Muscle layer of colon (tissue), 2 donors: ENCODE results near the gene RAPGEF2.

ENCODE experiments used
- H3K27ac ChIP-seq: one replicate; pipeline ENCODE4 v1.7.0; 2013; ENCODE audit warnings: low read depth, mild to moderate bottlenecking, low read length, moderate library complexity
- H3K27me3 ChIP-seq, 2 donors: one replicate each; pipeline ENCODE4 v1.7.0; 2013; ENCODE audit warnings: low read length in 2 of 2, mild to moderate bottlenecking in 2 of 2; ENCODE audit not compliant: insufficient read depth in 2 of 2, control insufficient read depth in 1 of 2
- H3K36me3 ChIP-seq: one replicate; pipeline ENCODE4 v1.7.0; 2013; ENCODE audit warnings: mild to moderate bottlenecking, low read length; ENCODE audit not compliant: insufficient read depth
- H3K4me1 ChIP-seq: one replicate; pipeline ENCODE4 v1.7.0; 2013; ENCODE audit warnings: mild to moderate bottlenecking, low read length; ENCODE audit not compliant: insufficient read depth
- H3K4me3 ChIP-seq, 2 donors: one replicate each; pipeline ENCODE4 v1.7.0; 2013; ENCODE audit warnings: low read length in 2 of 2, low read depth in 1 of 2, mild to moderate bottlenecking in 1 of 2, moderate library complexity in 1 of 2
- H3K9ac ChIP-seq: one replicate; pipeline ENCODE4 v1.7.0; 2013; ENCODE audit warnings: low read length
- H3K9me3 ChIP-seq: one replicate; pipeline ENCODE4 v1.7.0; 2013; ENCODE audit warnings: mild to moderate bottlenecking, low read length
- donor health status: abdominal sarcoma.
- donor health status: Adenocarcinoma of cecum.

Gene RAPGEF2

DNA sequence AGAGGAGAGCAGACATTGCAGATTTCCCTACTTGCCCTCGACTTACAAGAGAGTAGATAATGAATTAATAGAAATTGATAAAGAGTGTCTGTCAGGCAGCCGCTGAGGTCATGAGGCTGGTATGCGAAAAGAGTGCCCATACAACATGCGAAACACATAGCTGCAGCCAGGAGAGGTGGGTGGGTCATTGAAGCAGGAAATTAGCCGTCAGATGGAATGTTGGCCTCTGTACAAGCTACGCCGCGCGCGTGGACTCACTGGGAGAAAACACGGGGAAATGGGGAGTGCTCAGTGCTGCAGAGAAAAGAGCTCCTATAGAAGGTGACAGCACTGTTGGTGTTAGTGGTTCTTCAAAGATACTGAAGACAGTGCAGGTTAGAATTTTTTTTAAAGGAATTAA is 125.1 kb downstream of the RAPGEF2 start:
- H3K36me3 ChIP-seq: no peaks in the 10 kb centered on the region
- peak overlapping the region; percentile 47 for H3K27ac ChIP-seq
- H3K4me3 ChIP-seq: peak overlapping the region; percentile 23 to 43
- H3K9me3 ChIP-seq: no peaks in the 10 kb centered on the region
- H3K27me3 ChIP-seq: no peaks in the 10 kb centered on the region
- peaks cover 20% of the 10 kb centered on the region for H3K4me1 ChIP-seq
- H3K9ac ChIP-seq: no peak overlapping the region

DNA sequence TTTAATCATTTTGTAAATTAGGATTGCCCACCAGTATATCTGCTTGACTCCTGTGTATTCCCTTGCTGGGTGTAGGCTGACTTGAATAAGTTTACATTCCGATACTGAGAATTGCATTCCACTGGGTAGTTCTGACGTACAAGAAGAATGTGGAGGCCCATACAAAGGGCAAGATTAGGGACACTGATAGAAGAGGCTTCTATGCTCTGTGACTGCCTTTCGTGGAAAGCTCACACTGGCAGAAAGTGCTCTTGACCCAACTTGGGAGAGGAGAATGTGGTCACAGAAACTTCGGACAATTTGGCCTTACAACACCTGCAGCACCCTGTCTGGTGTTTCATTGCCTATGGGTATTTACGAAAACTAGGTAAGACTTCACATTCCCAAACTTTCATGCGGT is 126.3 kb downstream of the RAPGEF2 start:
- Histone ChIP-seq H3K9me3 (no peaks in the 10 kb centered on the region), H3K4me1 (peaks cover 20% of the 10 kb centered on the region), H3K27ac (no peak overlapping the region), H3K4me3 (peak overlapping the region in 1 of 2 donors; percentile 41), H3K9ac (no peak overlapping the region), H3K27me3 (no peaks in the 10 kb centered on the region), H3K36me3 (no peaks in the 10 kb centered on the region)

DNA sequence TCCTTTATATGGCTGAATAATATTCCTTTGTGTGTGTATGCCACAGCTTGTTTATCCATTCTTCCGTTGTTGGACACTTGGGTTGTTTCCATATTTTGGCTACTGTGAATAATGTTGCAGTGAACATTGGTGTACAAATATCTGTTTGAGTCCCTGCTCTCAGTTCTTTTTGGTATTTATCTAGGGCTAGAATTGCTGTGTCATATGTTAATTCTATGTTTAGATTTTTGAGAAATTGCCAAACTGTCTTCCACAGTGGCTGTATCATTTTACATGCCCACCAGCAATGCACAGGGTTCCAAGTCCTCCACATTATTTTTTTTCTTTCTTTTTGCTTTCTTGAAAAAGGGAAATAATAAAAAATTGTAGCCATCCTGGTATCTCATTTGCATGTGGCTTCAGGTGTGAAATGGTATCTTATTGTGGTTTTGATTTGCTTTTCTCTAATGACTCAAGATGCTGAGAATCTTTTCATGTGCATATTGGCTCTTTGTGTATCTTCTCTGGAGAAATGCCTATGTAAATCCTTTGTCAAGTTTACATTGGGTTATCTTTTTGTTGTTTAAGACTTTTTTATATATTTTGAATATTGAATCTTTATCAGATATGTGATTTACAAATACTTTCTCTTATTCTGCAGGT is 129.7 kb downstream of the RAPGEF2 start:
- peaks cover 13% of the 10 kb centered on the region for H3K4me1 ChIP-seq
- H3K4me3 ChIP-seq: no peak overlapping the region
- H3K9ac ChIP-seq: no peak overlapping the region
- H3K27ac ChIP-seq: no peak overlapping the region
- H3K36me3 ChIP-seq: no peaks in the 10 kb centered on the region
- H3K27me3 ChIP-seq: no peaks in the 10 kb centered on the region
- H3K9me3 ChIP-seq: no peaks in the 10 kb centered on the region

DNA sequence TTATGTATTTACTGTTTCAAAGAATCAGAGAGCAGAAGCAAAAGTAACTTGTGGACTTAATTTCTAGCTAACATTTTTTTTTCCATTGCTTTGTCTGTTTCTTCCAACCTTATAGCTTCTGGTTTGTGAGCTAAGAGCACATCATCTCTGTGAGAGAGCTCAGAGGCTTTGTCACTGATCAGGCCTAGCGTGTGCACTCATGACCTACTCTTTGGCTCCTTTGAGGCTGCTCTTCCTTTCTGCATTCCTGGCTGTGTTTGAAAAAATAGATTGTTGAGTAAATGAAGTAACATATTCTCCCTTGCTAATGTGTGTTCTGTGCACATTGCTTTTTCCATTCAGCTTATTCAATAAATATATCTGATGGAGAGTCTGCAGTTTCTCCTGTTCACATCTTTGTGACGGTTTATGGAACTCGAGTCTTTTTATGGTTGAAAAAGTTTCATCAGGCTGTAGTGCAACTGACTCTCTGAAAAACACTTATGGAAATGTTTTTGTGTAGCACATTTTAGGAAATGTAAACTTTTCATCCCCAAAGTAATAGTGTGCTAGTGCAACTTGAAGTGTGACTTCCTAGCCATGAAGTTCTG is 133.0 kb downstream of the RAPGEF2 start:
- no peaks in the 10 kb centered on the region for H3K36me3 ChIP-seq
- no peaks in the 10 kb centered on the region for H3K9me3 ChIP-seq
- no peak overlapping the region for H3K27ac ChIP-seq
- H3K9ac ChIP-seq: no peak overlapping the region
- H3K27me3 ChIP-seq: no peaks in the 10 kb centered on the region
- no peak overlapping the region for H3K4me3 ChIP-seq
- H3K4me1 ChIP-seq: peaks cover 9% of the 10 kb centered on the region

DNA sequence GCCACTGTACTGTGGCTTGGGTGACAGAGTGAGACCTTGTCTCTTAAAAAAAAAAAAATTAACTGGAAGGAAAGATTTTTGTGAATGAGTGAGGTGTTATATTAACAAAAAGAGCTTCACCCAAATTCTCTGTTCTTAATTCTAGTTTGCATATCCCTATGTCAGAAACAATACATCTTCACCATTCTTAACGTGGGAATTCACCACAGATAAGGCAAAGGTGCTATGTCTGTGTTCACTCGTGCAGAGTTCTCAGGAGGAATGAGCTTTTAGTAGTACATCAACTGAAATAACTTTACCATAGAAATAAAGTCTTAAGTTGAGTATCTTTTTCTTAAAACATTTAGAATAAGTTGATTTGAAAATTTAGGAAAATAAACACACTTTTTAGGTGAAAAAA is 135.1 kb downstream of the RAPGEF2 start:
- Histone ChIP-seq H3K36me3 (no peaks in the 10 kb centered on the region), H3K27ac (no peak overlapping the region), H3K4me1 (peaks cover 9% of the 10 kb centered on the region)

DNA sequence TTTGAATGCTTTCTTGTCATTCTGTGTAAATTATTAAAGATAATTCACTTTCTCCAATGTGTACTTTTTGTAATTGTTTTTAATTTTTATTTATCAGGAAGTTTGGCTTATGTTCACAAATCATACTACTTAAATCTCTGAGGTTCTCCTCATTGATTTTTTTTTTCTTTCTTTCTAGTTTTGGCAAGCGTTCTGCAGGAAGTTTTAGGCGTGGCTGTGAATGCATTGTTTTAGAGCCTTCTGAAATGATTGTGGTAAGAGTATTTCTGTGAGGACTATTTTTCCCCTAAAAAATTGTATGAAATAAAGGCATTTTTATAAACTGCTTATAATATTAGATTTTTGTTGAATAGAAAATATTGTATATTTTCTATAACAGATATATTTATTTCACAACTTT is 135.8 kb downstream of the RAPGEF2 start:
- no peaks in the 10 kb centered on the region for H3K27me3 ChIP-seq
- no peak overlapping the region for H3K9ac ChIP-seq
- no peaks in the 10 kb centered on the region for H3K36me3 ChIP-seq
- no peak overlapping the region for H3K27ac ChIP-seq
- H3K9me3 ChIP-seq: no peaks in the 10 kb centered on the region
- no peak overlapping the region for H3K4me3 ChIP-seq
- H3K4me1 ChIP-seq: peaks cover 9% of the 10 kb centered on the region

More for the DNA sequence above, 135.1 kb downstream of the RAPGEF2 start:
- Histone ChIP-seq H3K9me3 (no peaks in the 10 kb centered on the region), H3K9ac (no peak overlapping the region), H3K4me3 (no peak overlapping the region), H3K27me3 (no peaks in the 10 kb centered on the region)

DNA sequence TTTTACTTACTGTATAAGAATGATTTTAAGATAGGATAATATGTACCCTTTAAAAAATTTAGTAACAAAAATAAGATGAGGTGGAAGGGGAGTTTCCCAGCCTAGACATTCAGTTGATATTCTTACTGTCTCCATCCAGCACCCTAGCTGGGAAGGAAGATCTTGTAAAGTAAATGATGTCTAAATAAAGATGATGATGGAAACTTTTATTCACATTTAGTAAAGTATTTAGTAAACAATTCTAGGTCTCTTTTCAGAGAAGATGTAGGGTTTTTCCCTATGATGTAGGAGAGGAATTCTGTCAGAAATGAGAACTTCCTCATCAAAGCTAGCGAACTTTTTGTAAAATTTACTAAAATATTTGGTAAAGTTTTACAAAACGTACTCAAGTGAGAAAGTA is 136.8 kb downstream of the RAPGEF2 start:
- Histone ChIP-seq H3K9me3 (no peaks in the 10 kb centered on the region), H3K9ac (no peak overlapping the region), H3K4me1 (peaks cover 9% of the 10 kb centered on the region), H3K36me3 (no peaks in the 10 kb centered on the region), H3K27ac (no peak overlapping the region), H3K27me3 (no peaks in the 10 kb centered on the region), H3K4me3 (no peak overlapping the region)

DNA sequence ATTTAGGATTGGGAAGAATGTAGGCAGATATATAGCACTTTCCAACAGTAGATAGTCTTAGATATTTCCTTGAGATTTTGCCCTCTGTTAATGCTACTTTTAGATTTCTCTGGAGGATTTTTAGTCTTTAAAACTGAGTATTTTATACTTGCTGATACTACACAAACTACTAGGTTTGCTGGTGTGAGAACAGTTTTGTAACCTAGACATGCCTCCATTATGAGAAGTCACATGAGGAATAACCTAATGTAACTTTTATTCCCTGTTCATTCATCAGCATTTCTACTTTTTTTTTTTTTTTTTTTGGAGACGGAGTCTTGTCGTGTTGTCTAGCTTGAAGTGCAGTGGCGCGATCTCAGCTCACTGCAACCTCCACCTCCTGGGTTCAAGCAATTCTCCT is 137.2 kb downstream of the RAPGEF2 start:
- H3K36me3 ChIP-seq: no peaks in the 10 kb centered on the region
- no peak overlapping the region for H3K9ac ChIP-seq
- H3K4me3 ChIP-seq: no peak overlapping the region
- no peaks in the 10 kb centered on the region for H3K27me3 ChIP-seq
- peaks cover 9% of the 10 kb centered on the region for H3K4me1 ChIP-seq
- H3K9me3 ChIP-seq: no peaks in the 10 kb centered on the region
- no peak overlapping the region for H3K27ac ChIP-seq

DNA sequence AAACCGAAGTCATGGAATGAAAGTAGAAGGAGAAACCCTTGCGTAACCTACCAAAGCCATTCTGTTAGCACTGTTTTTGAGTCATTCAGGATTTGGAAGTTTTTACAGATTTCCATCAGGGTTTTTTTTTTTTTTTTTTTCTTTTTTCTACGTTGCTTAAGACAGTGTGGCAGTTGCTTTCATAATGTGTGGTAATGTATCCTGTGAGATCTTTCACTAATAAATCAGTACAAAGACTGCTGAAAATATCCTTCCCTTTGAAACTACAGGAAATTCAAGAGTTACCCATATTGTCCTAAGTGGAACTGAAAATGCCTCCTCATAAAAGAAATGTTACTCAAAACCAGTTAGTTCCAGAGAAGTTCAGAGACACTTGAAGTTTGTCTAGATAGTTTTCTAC is 137.8 kb downstream of the RAPGEF2 start:
- no peaks in the 10 kb centered on the region for H3K9me3 ChIP-seq
- no peaks in the 10 kb centered on the region for H3K27me3 ChIP-seq
- H3K36me3 ChIP-seq: no peaks in the 10 kb centered on the region
- H3K4me1 ChIP-seq: peaks cover 9% of the 10 kb centered on the region
- no peak overlapping the region for H3K9ac ChIP-seq
- H3K4me3 ChIP-seq: no peak overlapping the region
- H3K27ac ChIP-seq: no peak overlapping the region

DNA sequence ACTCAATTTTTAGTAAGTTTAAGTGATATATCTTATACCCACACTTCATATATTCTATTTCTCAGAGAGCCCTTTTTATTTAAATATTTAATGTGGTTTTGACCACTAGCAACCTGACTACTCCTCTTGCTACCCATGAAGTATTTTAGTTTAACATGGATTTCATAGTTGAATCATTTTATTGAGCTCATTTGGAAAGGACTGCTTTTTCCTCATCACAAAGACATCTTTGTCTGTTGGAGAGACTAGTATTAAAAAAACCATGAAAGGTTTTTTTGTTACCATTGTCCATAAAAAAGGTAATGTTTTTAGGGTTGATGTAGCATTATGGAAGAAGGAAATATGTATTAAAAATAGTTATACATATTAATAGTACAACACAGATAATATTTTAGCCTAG is 139.5 kb downstream of the RAPGEF2 start:
- no peaks in the 10 kb centered on the region for H3K9me3 ChIP-seq
- H3K27me3 ChIP-seq: no peaks in the 10 kb centered on the region
- H3K27ac ChIP-seq: no peak overlapping the region
- H3K36me3 ChIP-seq: no peaks in the 10 kb centered on the region
- no peak overlapping the region for H3K9ac ChIP-seq
- H3K4me3 ChIP-seq: no peak overlapping the region
- H3K4me1 ChIP-seq: peaks cover 9% of the 10 kb centered on the region

DNA sequence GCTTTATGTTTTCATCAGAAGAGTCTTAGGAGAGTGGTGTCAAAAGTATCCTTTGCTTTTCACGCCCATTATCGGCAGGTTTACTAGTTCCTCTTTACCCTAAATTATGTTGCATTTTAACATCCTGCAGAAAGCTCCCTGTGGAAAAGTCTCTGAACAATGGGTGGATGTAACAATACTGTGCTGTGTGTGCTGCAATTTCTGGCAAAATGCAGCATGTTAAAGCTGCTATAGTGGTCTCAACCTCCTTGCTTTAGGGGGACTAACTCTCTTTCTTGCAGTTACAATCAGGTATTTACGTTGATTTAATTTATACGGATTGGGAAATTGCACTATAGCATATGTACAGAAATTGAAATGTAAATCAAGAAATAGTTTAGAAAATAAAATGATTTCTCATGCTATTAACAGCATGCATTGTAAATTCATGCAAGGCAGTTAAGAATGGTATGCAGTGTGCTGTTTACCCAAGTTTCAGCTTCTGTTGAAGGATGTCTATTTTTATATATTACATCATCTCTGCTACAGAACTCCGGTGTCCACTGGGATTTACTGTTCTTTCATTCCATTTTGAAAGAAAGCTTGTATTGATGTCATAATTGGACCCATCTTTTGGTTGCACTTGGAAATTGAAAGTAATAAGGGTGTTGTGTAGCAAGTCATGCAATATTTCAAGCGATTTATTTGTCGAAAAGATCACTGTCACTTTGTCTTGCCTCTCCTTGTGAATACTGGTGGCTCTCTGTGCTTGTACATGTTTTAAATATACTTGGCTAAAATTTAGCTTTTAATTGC is 145.7 kb downstream of the RAPGEF2 start:
- peak overlapping the region in 1 of 2 donors; percentile 47 for H3K4me3 ChIP-seq
- no peak overlapping the region for H3K9ac ChIP-seq
- no peaks in the 10 kb centered on the region for H3K36me3 ChIP-seq
- no peaks in the 10 kb centered on the region for H3K9me3 ChIP-seq
- no peak overlapping the region for H3K27ac ChIP-seq
- H3K27me3 ChIP-seq: no peaks in the 10 kb centered on the region
- peaks cover 12% of the 10 kb centered on the region for H3K4me1 ChIP-seq
